HG02623 (cell line): Measurements from ENCODE around the gene CTNND1.
A peak's percentile ranks its signal among the peaks of the same experiment; 100 is the strongest.
"Not testable (repeated sequence)": the region's sequence is repeated elsewhere in the genome, so short reads cannot be mapped to it uniquely, and the experiment has no call there.

Experiments
- ATAC-seq: cut with Tn5 transposase; IDR thresholded peaks from one replicate; pipeline ENCODE4 v1.9.1; 2021; ENCODE audit warnings: moderate library complexity; ENCODE audit not compliant: unreplicated experiment

CTNND1 gene

DNA sequence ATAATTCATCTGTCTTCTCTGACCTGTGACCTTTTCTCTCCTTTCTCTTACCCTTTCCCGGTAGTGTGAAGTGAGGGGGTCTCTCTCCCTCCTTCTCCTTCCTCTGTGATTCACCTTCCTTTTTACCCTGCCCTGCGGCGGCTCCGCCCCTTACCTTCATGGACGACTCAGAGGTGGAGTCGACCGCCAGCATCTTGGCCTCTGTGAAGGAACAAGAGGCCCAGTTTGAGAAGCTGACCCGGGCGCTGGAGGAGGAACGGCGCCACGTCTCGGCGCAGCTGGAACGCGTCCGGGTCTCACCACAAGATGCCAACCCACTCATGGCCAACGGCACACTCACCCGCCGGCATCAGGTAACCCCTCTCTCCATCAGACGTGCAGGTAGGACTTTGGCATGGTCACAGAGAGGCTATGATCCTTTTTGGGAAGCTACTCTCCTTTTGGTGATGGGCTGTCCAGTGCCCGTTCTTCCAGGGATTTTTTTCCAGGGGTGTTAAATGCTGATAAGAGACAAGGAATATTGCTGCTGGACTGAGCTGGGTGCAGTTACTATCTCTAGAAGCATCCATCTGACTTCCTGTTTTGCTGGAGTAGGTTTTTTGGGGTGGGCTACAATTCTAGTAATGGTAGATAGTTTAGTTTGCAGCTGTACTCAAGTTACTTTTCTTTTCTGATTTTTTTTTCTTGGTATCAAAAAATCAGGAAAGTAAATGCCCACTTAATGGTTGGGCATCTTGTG is 29.9 kb downstream of the CTNND1 start:
- no peak for ATAC-seq

DNA sequence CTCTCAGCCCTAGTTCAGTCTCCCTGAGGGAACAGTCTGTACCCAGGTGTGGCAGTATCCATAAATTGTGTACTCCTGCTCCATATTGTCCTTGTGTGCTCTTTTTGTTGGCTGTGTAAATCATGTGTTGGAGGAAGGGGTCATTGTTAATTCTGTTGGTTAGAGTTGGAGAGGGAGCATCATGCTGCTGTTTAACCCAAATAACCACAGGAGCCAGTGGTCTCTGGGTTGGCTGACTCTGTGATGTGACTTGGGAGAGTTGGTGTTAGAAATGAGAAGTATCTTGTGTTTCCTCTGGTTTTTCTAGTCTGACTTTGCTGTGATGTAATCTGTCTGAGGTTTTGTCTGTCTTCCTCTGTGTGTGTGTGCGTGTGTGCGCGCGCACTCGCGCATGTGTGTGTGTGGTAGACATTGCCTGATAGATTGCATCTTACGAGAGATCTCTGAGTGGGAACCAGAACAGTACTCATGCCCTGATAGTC is 30.5 kb downstream of the CTNND1 start:
- ATAC-seq, result peak; percentile 74

DNA sequence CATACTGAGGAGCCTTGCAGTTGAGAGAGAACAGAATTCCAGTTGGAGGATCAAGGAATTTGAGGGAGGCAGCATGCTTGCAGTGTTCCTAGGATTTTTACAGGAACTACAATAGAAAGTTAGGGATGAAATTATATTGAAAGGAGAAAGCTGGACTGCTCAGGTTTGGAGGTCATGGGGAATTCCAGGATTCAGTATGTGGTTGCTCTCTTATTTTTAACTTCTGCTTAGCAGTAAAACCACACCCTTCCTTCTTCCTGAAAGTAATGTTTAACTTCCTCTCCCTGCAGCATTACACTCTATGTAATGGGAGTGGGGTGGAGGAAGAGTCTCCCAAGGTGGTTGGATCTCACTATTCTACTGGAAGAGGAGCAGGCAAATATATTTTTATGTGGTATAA is 31.3 kb downstream of the CTNND1 start:
- ATAC-seq, result no peak

DNA sequence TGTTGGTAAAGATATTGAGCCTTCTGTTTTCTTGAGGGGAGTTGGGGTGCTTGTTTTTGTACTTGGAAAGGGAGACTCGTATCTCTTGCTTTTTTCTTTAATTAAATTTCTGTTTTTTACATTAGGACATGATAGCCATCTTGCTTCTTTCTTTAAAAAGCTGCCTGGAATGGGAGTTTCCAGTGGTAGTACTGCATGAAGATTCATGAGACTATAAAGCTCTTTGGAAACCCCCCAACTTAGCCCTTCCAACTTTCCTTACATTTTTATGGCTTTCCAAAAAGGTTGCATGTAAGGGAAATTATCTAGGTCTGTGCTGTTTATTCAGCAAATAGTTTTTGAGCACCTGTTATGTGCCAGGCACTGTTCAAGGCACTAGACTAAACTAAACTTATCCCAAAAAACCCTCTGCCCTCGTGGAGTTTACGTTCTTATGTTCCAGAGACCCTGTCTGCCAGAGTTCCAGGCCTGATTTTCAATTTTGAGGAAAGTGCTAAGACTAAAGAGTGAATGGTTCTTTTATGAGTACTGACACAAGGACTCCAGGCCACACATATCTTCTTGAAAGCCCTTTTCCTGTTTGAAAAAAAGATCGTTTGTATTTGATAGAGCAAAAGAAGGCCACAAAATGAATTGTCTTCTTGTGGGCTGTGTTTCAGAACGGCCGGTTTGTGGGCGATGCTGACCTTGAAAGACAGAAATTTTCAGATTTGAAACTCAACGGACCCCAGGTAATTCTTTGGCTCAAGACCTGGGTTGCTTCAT is 31.9 kb downstream of the CTNND1 start:
- no peak for ATAC-seq

DNA sequence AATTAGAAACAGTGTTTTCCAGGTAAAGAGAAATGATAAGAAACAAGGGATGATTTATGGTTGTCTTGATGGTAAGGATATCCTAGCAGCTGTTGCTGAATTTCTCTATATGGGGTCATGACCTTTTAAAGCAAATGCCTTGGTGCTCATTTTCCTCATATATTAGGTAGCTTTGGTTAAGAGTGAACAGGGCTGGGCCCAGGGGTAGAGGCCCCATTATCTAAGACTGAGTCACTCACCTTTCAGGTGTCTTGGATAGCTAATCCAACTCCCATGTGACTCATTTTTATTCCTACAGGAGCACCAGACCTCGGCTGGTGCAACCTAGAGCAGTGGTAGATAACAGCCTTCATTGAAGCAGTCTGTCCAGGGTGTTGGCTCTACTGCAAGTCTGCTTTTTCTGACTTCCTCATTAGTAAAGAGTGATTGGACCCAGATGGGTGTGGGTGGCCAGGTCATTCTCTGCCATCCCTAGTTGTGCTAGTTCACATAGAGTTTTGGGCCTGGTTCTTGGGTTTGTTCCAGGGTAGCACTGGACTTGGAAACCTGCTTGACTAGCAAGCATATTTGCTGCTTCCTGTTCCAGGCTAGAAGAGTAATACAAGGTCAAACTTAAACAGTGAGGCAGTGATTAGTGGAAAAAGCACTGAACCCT is 37.4 kb downstream of the CTNND1 start:
- ATAC-seq, result no peak

DNA sequence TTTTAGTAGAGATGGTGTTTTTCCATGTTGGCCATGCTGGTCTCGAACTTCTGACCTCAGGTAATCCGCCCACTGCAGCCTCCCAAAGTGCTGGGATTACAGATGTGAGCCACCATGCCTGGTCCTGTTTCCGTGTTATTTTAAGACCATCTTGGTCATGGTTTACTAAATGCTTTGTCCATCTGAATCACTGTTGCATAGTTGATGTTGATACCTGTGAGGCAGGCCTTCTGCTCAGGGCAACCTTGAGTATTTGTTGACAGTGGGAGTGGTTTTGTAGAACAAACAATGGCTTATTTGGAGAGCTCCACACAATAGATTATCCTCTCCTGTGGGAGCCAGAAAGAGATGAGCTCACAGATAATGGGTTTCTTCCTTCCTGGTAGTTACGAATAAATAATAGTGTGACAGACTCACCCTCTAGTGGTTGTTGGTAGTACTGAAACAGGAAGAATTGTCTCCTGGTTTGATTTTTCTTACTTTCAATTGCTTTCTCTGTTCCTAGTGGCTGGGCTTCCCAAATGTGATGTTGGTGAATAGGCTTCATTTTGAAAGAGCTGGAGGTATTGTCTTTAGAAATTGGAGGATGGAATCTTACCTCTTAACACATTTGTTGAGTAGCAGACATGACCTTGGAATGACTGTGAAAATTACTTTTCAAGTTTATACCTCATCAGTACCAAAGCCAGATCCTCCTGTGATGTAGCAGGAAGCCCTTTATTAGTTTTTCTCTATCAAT is 39.0 kb downstream of the CTNND1 start:
- peak; percentile 80 for ATAC-seq

DNA sequence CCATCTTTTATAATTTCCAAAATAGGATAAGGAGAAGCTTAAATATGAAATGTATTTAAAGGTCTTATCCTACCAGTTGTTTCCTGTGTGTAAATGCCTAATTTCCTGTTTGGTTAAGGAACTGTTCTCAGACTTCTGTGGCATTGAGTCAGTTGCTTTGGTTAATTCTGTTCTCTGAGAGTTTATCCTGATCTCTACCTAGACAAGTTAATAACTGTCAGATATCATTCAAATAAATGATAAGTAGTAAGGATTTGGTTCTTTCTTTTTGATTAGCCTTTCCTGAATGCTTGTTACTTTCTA is 39.5 kb downstream of the CTNND1 start:
- ATAC-seq, result no peak

DNA sequence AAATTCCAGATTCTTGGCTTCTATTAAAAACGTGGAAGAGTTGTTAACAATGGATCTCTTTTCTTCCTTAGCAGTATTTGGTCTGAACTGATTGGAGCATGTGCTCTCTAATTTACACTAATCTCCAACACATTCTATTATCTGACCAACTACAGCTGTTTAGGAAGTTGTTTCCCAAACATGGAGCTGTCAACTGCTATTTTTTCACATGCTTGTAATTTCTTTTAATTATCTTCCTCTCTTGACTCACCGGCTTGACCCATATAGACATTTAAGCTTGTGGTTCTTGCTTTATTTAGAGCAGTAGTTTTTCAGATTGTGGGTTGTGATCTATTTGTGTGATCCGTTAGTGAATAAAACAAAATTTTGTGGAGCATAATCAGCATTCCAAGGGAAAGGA is 40.8 kb downstream of the CTNND1 start:
- no peak for ATAC-seq

DNA sequence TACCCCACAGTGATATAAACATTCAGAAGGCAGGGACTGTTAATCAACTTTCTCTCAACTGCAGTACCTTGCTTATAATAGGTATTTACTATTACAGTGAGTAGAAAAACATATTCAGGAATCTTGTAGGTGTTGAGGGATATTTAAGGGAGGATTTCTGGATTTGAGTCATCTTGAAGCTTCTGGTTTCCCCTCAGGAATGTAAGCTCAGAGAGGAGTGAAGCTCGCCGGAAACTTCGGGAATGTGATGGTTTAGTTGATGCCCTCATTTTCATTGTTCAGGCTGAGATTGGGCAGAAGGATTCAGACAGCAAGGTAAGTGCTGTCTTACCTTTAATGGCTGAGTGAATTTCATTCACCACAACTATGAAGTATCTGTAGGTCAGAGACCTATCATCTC is 42.9 kb downstream of the CTNND1 start:
- ATAC-seq, result no peak

DNA sequence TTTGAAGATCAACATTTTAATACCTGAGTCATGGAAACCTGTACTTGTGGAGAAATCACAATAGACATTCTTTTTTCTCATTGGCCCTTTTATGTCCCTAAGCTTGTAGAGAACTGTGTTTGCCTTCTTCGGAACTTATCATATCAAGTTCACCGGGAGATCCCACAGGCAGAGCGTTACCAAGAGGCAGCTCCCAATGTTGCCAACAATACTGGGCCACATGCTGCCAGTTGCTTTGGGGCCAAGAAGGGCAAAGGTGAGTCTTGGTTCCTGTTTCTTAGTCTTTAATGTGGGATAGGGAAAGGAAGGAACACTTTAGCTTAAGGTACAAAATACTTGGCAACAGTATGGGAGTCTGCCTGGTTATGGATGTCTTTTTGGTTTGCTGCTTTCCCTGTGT is 44.2 kb downstream of the CTNND1 start:
- ATAC-seq, result no peak

DNA sequence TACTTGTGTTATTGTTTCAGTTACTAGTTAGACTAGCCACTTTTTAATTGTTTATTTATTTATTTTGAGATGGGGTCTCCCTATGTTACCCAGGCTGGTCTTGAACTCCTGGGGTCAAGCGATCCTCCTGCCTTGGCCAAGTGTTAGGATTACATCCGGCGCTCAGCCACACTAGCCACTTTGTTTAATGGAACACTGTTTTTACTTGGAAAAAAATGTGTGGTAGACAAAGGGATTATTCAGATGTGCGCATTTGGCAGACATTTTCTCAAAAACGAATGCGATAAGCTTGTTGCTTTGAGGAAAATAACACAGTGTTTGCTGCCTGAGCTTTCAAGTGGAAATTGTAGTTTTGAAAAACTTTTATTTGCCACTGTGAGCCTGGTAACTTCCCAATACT is 51.0 kb downstream of the CTNND1 start:
- no peak for ATAC-seq

DNA sequence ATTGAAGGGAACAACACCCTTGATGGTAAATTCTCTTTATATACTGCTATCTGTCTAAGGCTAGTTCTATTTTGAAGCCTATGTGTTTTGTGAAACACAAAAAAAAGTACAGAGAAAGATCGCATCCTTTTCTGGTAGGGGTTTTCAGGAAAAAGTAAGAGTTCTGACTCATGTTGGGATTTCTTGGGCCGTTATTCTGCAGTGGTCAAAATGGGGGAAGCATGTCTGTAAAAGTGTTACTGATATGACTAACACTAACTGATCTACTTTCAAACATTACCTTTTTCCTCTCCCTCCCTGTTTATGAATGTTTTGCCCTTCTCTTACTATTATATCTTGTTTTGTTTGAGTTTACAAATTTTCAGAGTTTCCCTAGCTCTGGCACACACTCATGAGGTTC is 53.9 kb downstream of the CTNND1 start:
- ATAC-seq, result peak; percentile 84

DNA sequence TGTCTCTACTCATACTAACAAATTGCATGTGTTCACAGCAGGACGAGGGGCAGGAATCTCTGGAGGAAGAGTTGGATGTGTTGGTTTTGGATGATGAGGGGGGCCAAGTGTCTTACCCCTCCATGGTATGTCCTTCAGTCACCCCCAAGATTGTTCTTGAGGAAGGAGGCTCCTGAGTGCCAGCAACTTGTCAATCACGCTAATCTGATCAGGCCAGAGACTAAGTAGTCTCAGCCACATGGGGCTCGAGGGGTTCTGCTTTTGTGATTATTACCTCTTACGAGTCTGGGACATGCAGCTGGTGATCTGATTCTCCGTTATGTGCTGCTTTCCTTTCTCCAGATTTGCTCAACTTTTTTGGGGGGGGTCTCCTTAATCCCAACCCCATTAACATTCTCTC is 54.3 kb downstream of the CTNND1 start:
- no peak for ATAC-seq

DNA sequence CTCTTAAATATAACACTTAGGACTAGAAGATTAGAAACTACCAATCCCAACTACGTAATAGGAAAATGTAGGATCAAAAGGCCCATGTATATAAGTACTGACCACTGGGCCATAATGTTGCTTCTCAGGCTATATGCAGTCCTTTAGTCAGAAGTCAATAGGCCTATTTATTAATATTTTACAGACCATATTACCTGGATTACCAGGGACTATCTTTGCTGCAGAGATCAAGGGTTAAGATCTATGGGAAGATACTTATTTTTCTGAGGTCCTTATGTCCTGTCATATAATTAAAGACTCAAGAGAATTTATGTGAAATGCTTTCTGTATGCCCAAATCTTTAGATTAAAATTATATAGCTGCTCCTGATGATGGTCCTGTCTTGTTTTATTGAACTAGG is 57.2 kb downstream of the CTNND1 start:
- ATAC-seq, result no peak

DNA sequence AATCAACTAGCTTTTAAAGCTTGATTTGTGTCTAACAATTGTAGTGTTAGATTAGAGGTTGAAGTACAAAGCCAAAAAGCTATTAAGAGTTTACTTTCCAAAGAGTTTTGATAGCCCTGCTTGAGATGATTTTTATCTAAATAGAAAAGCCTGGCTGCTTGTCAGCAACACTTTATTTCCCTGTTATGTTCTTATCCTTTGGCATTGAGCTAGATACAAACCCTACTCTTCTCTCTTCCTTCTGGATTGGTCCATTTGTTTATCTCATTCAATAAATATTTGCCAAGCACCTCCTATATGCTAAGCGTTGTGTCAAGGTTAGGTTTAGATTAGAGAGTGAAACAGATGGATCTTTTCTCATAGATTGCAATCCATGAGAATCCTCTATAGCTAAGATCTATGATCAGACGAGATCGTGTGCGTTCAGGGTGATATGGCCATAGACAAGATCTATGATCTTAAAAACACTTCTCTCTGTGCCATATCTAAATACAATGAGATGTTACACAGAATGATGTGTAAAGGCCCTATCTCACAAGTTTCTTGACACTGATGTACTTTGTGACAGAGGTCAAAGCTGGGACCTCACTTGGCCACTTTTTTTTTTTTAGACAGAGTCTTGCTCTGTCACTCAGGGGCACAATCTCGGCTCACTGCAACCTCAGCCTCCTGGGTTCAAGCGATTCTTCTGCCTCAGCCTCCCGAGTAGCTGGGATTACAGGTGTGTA is 57.8 kb downstream of the CTNND1 start:
- no peak for ATAC-seq

DNA sequence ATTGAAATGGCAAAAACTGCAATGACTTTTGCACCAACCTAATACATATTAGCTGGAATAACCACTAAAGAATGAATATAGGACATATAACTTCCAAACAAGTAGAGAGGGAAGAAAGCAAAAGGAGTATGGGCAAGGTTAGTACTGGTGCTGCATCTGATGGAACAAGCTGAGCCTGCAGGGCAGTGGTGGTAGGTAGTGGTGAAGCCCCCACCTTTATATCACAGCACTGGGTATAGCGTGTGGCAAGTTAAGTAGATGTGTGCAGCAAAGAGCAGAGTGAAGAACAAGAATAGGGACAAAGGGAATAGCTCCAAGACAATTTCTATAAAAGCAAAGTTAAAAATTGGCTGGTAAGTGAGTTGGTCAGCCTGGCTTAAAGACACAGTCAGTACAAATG is 62.3 kb downstream of the CTNND1 start:
- ATAC-seq, result no peak

DNA sequence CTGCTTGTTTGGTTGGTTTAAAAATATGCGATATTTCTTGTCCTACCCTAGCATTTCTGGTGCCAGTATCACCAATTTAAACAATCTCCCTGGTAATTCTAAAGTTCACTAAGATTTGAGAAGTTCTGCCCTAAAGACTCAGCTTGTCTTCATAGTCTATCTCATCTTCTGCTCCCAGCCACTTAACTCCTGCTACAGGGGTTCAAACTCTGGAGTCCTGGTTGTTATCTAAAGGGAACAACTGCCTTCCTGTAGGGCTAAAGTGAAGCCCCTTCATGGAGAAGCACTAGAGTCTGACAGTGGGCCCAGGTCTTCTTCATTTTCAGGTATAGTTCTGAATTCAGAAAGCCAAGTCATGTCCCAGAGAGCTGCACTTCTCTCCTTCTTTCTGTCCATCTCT is 73.2 kb downstream of the CTNND1 start:
- no peak for ATAC-seq

DNA sequence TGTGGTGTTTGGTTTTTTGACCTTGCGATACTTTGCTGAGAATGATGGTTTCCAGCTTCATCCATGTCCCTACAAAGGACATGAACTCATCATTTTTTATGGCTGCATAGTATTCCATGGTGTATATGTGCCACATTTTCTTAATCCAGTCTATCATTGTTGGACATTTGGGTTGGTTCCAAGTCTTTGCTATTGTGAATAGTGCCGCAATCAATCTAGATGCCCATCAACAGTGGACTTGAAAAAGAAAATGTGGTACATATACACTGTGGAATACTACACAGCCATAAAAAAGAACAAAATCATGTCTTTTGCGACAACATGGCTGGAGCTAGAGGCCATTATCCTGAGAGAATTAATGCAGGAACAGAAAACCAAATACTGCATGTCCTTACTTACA is 77.0 kb downstream of the CTNND1 start:
- not testable (repeated sequence) for ATAC-seq

DNA sequence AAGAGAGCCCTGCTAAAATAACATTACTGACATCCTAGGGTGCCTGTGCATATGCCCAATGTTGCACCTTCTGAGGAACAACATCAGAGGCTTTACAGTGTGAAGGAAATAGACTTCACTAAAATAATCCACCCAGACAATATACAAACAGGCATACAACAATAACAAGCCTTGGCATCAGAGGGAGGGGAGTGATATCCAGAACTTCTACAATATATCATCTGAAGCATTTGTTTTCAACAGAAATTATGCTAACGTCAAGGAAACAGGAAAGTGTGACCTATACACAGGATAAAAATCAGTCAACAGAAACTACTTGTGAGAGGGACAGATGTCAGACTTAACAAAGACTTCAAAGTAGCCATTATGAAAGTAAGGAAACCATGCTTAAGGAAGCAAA is 81.3 kb downstream of the CTNND1 start:
- ATAC-seq, result no peak

DNA sequence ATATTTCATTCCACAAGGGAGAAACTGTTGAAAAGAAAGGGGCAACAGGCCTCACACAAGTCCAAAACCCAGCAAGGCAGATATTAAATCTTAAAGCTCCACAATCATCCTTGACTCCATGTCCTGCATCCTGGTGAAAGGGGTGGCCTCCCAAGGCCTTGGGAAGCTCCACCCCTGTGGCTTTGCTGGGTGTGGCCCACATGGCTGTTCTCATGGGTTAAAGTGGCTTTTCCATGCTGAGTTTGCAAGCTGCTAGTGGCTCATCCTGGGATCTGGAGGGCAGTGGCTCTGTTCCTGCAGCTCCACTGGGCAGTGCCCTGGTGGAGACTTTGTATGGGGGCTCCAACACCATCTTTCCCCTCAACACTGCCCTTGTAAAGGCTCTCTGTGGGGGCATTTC is 106.4 kb downstream of the CTNND1 start:
- no peak for ATAC-seq

DNA sequence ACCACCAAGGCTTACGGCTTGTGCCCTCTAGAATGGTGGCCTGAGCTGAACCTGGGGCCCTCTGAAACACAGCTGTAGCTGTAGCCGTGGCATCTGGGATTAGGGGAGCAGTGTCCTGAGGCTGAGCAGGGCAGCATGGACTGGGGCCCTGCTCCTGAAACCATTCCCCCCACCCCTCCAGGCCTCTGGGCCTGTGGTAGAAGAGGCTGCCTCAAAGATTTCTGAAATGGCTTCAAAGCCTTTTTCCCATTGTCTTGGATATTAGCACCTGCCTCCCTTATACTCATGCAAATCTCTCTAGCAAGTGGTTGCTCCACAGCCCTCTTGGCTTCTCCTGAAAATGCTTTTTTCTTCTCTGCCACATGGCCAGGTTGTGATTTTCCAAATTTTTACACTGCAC is 106.9 kb downstream of the CTNND1 start:
- ATAC-seq, result no peak
